Activated T-helper 2 cell treated with anti-CD3 and anti-CD28 coated beads, Interferon-gamma antibody, Interleukin-2, Interleukin-4, amounts not matched to agents 10 μg/mL and 5 μg/mL and 100 μg/mL, durations not matched to agents 14 hours and 24 hours and 36 hours (primary cell): Measurements from ENCODE around the gene NKAIN4. TPM values are rescaled to one million over a fixed set of nuclear protein-coding genes. Genes with fewer than 3 reads are reported as not detected.

Experiments
- DNase-seq: peaks from one replicate; pipeline ENCODE4 v3.0.0; 2021; ENCODE audit warnings: low spot score
- H3K27ac Mint-ChIP-seq: one replicate; pipeline ENCODE4 v1.8.0; 2021; ENCODE audit warnings: mixed read lengths
- H3K27me3 Mint-ChIP-seq: one replicate; pipeline ENCODE4 v1.8.0; 2021; ENCODE audit warnings: low read depth, mixed read lengths
- H3K36me3 Mint-ChIP-seq: one replicate; pipeline ENCODE4 v1.8.0; 2021; ENCODE audit warnings: low read depth, mixed read lengths
- H3K4me1 Mint-ChIP-seq: one replicate; pipeline ENCODE4 v1.8.0; 2021; ENCODE audit warnings: low read depth, mixed read lengths
- H3K4me3 Mint-ChIP-seq: one replicate; pipeline ENCODE4 v1.8.0; 2021; ENCODE audit warnings: low read depth, mild to moderate bottlenecking, moderate library complexity, mixed read lengths
- H3K9me3 Mint-ChIP-seq: one replicate; pipeline ENCODE4 v1.8.0; 2021; ENCODE audit warnings: mixed read lengths
- intact Hi-C: fragments of 100-400 bp; cut with micrococcal nuclease; formaldehyde crosslinking; loops from one replicate; pipeline ENCODE4 v1.15.1; 2023
- total RNA-seq: library from RNA; stranded (reverse); gene quantifications from 2 replicates; pipeline ENCODE4 v1.2.3, GENCODE V29; 2022

The NKAIN4 gene
- total RNA-seq, 1 donor from 2014 or later = not detected

GRCh38 chr20:63191400-63191799, 62.9 kb downstream of the NKAIN4 start:
- no peak overlapping the region for H3K4me3 Mint-ChIP-seq
- peaks cover 3% of the 10 kb centered on the region for H3K4me1 Mint-ChIP-seq
- H3K27me3 Mint-ChIP-seq = no peaks in the 10 kb centered on the region
- intact Hi-C loops = no loop called here
- peaks cover 19% of the 10 kb centered on the region for H3K36me3 Mint-ChIP-seq
- H3K9me3 Mint-ChIP-seq = no peaks in the 10 kb centered on the region
- no peak for DNase-seq
- no peak overlapping the region for H3K27ac Mint-ChIP-seq

DNA sequence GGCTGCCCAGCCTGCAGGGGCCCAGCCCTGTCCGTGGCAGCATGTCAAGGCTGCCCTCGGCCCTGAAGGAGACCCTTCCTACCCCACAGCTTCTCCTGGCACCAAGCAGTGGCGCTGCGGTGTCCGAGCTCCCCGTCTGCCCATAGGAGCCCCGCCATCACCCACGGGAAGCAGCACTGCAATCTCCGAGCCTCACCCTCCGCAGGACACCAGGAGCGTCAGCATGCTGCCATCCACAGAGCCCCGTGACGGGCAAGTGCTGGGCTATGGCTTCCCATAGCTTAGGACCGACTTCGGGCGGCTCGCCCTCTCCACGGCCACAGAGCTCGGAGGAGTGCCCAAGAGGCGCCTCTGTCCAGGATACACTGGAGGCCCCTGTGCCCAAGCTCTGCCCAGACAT, 63.4 kb downstream of the NKAIN4 start:
- no peak overlapping the region for H3K27ac Mint-ChIP-seq

More for the DNA sequence above, 63.4 kb downstream of the NKAIN4 start:
- H3K4me1 Mint-ChIP-seq = no peaks in the 10 kb centered on the region
- intact Hi-C loops = no loop called here
- no peak for DNase-seq
- H3K9me3 Mint-ChIP-seq = no peaks in the 10 kb centered on the region
- no peak overlapping the region for H3K4me3 Mint-ChIP-seq
- H3K36me3 Mint-ChIP-seq = peaks cover 13% of the 10 kb centered on the region
- no peaks in the 10 kb centered on the region for H3K27me3 Mint-ChIP-seq

Other genes starting within 250 kb of the NKAIN4 start
- gene BHLHE23, start 247.5 kb downstream of the NKAIN4 start, total RNA-seq = not detected in 2 replicates
- gene YTHDF1, start 38.3 kb downstream of the NKAIN4 start, total RNA-seq = 43.7 and 44.7 TPM in 2 replicates
- gene BIRC7, start 18.6 kb downstream of the NKAIN4 start, total RNA-seq = not detected in 2 replicates
- gene ARFGAP1, start 18.4 kb upstream of the NKAIN4 start, total RNA-seq = 93.8 and 94.4 TPM in 2 replicates
- gene COL20A1, start 38.7 kb upstream of the NKAIN4 start, total RNA-seq = not detected in 2 replicates
- gene CHRNA4, start 106.9 kb upstream of the NKAIN4 start, total RNA-seq = not detected in 2 replicates
- not detected in 2 replicates for gene KCNQ2, start 218.2 kb upstream of the NKAIN4 start, total RNA-seq
- gene EEF1A2, start 244.6 kb upstream of the NKAIN4 start, total RNA-seq = 1.4 and 2.4 TPM in 2 replicates